NB4 (cell line): Measurements from ENCODE around the gene STAB1.

Experiments used
- MYC ChIP-seq: IDR thresholded peaks from 2 replicates; pipeline ENCODE4 v1.6.1; 2011; ENCODE audit warnings: low read depth, low read length
- POLR2A ChIP-seq: IDR thresholded peaks from 2 replicates; pipeline ENCODE4 v1.6.1; 2011; ENCODE audit warnings: mild to moderate bottlenecking; ENCODE audit not compliant: insufficient read length; ENCODE audit errors: extremely low read depth
- TF ChIP-seq, protein P1 (sequence below): IDR thresholded peaks from one replicate; pipeline ENCODE4 v1.5.1; 2012; ENCODE audit warnings: low read depth, low read length
- TF ChIP-seq, protein P2 (sequence below): IDR thresholded peaks from 2 replicates; pipeline ENCODE4 v1.6.1; 2011; ENCODE audit warnings: low read depth, low read length

DNA sequence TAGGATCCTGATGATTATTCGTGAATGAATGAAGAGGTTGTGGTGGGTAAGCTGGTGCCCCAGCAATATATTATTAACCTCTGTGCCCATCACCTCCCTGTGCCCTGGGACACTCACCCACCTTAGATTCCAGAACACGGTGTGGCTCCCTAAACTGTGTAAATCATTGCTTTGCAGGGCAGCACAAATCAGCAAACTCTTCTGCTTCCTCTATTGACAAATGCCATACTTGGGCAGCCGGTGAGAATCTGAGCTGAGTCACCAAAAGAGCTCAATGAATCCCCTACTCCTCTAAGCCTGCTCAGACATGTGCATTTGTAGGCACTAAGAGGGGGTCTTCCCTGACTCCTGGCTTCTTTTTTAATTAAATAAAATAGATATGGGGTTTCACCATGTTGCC is 57.0 kb downstream of the STAB1 start:
- TF ChIP-seq, protein P1, sequence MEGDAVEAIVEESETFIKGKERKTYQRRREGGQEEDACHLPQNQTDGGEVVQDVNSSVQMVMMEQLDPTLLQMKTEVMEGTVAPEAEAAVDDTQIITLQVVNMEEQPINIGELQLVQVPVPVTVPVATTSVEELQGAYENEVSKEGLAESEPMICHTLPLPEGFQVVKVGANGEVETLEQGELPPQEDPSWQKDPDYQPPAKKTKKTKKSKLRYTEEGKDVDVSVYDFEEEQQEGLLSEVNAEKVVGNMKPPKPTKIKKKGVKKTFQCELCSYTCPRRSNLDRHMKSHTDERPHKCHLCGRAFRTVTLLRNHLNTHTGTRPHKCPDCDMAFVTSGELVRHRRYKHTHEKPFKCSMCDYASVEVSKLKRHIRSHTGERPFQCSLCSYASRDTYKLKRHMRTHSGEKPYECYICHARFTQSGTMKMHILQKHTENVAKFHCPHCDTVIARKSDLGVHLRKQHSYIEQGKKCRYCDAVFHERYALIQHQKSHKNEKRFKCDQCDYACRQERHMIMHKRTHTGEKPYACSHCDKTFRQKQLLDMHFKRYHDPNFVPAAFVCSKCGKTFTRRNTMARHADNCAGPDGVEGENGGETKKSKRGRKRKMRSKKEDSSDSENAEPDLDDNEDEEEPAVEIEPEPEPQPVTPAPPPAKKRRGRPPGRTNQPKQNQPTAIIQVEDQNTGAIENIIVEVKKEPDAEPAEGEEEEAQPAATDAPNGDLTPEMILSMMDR = no peak
- TF ChIP-seq POLR2A (no peak), MYC (no peak)
- TF ChIP-seq, protein P2, sequence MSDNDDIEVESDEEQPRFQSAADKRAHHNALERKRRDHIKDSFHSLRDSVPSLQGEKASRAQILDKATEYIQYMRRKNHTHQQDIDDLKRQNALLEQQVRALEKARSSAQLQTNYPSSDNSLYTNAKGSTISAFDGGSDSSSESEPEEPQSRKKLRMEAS = no peak
